H1 (cell line): ENCODE results near the gene CELA1. TPM values are rescaled to one million over a fixed set of nuclear protein-coding genes. Genes with fewer than 3 reads are reported as not detected.

Source experiments
- NANOG ChIP-seq: IDR thresholded peaks from 2 replicates; pipeline ENCODE4 v1.6.1; 2011; ENCODE audit warnings: low read length, low read depth, mild to moderate bottlenecking, inconsistent platforms; ENCODE audit not compliant: insufficient read depth, poor library complexity, severe bottlenecking
- polyA plus RNA-seq, 7 experiments: library from polyadenylated mRNA; depleted of rRNA in 3 of 7; stranded (reverse) in 5 of 7; unstranded in 2 of 7; fragments of >200 nt in 5 of 7; fragments of 200-250 nt in 2 of 7; gene quantifications; 1 replicate in 5 of 7; 2 replicates in 1 of 7; 4 replicates in 1 of 7; pipeline versions ENCODE4 v1.2.1 to v1.2.3, GENCODE V29; 2011 to 2013; ENCODE audit warnings: missing spikeins in 2 of 7, mixed read lengths in 2 of 7
- total RNA-seq: library from RNA; stranded (reverse); fragmentation: NEBNext Ultra II Directional; extraction: Animal tissue kit (Norgen Biotek cat#: 25700); gene quantifications from 2 replicates; pipeline ENCODE4 v1.2.1, GENCODE V29; 2021
- TF ChIP-seq, protein P1 (sequence below): fragments of 300-600 bp; sonication (generic); IDR thresholded peaks from 2 replicates; pipeline ENCODE4 v1.7.1; 2012; ENCODE audit warnings: low read length, moderate library complexity, mild to moderate bottlenecking, inconsistent platforms; ENCODE audit not compliant: insufficient replicate concordance

Gene CELA1
- total and polyA plus RNA-seq, 2 of the 8 experiments (the other 6 are each of a cell fraction or from before 2014, with no cell fraction given) = 0.09 TPM; not detected in 1

DNA sequence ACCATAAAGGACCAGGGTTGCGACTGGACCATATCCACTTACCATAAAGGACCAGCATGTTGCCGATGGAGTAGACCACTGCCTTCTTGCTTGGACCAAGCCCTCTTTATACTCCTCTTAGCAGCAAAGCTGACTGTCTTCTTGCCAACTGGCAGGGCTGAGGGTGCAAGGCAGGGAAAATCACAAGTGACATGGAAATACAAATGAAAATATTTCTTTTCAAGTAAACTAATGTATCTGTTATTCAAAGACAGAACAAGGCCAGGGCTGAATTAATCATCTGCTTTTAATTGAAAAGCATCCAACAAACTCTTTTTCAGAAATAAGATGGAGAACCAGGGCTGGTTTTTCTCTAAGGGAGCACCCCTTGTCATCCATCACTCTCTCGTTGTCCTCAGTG, at the start of gene CELA1 (continued):
- TF ChIP-seq, protein P1, sequence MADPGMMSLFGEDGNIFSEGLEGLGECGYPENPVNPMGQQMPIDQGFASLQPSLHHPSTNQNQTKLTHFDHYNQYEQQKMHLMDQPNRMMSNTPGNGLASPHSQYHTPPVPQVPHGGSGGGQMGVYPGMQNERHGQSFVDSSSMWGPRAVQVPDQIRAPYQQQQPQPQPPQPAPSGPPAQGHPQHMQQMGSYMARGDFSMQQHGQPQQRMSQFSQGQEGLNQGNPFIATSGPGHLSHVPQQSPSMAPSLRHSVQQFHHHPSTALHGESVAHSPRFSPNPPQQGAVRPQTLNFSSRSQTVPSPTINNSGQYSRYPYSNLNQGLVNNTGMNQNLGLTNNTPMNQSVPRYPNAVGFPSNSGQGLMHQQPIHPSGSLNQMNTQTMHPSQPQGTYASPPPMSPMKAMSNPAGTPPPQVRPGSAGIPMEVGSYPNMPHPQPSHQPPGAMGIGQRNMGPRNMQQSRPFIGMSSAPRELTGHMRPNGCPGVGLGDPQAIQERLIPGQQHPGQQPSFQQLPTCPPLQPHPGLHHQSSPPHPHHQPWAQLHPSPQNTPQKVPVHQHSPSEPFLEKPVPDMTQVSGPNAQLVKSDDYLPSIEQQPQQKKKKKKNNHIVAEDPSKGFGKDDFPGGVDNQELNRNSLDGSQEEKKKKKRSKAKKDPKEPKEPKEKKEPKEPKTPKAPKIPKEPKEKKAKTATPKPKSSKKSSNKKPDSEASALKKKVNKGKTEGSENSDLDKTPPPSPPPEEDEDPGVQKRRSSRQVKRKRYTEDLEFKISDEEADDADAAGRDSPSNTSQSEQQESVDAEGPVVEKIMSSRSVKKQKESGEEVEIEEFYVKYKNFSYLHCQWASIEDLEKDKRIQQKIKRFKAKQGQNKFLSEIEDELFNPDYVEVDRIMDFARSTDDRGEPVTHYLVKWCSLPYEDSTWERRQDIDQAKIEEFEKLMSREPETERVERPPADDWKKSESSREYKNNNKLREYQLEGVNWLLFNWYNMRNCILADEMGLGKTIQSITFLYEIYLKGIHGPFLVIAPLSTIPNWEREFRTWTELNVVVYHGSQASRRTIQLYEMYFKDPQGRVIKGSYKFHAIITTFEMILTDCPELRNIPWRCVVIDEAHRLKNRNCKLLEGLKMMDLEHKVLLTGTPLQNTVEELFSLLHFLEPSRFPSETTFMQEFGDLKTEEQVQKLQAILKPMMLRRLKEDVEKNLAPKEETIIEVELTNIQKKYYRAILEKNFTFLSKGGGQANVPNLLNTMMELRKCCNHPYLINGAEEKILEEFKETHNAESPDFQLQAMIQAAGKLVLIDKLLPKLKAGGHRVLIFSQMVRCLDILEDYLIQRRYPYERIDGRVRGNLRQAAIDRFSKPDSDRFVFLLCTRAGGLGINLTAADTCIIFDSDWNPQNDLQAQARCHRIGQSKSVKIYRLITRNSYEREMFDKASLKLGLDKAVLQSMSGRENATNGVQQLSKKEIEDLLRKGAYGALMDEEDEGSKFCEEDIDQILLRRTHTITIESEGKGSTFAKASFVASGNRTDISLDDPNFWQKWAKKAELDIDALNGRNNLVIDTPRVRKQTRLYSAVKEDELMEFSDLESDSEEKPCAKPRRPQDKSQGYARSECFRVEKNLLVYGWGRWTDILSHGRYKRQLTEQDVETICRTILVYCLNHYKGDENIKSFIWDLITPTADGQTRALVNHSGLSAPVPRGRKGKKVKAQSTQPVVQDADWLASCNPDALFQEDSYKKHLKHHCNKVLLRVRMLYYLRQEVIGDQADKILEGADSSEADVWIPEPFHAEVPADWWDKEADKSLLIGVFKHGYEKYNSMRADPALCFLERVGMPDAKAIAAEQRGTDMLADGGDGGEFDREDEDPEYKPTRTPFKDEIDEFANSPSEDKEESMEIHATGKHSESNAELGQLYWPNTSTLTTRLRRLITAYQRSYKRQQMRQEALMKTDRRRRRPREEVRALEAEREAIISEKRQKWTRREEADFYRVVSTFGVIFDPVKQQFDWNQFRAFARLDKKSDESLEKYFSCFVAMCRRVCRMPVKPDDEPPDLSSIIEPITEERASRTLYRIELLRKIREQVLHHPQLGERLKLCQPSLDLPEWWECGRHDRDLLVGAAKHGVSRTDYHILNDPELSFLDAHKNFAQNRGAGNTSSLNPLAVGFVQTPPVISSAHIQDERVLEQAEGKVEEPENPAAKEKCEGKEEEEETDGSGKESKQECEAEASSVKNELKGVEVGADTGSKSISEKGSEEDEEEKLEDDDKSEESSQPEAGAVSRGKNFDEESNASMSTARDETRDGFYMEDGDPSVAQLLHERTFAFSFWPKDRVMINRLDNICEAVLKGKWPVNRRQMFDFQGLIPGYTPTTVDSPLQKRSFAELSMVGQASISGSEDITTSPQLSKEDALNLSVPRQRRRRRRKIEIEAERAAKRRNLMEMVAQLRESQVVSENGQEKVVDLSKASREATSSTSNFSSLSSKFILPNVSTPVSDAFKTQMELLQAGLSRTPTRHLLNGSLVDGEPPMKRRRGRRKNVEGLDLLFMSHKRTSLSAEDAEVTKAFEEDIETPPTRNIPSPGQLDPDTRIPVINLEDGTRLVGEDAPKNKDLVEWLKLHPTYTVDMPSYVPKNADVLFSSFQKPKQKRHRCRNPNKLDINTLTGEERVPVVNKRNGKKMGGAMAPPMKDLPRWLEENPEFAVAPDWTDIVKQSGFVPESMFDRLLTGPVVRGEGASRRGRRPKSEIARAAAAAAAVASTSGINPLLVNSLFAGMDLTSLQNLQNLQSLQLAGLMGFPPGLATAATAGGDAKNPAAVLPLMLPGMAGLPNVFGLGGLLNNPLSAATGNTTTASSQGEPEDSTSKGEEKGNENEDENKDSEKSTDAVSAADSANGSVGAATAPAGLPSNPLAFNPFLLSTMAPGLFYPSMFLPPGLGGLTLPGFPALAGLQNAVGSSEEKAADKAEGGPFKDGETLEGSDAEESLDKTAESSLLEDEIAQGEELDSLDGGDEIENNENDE = no peak
- TF ChIP-seq NANOG = no peak
